Astrocyte of the cerebellum (primary cell): Measurements from ENCODE around the gene TAF1A.

Experiments used
- DNase-seq: peaks from one replicate; pipeline ENCODE4 v3.0.0-alpha.2; 2011; ENCODE audit warnings: low read depth
- H3K4me3 ChIP-seq: 2 replicates; pipeline ENCODE4 v1.5.1; 2011; ENCODE audit warnings: mild to moderate bottlenecking, low read depth, low read length, moderate library complexity
- CTCF ChIP-seq: IDR thresholded peaks from 2 replicates; pipeline ENCODE4 v1.5.1; 2012; ENCODE audit warnings: low read length, low read depth, moderate library complexity, mild to moderate bottlenecking; ENCODE audit errors: missing control alignments
- in situ Hi-C: cut with HindIII; loops from 2 replicates; pipeline ENCODE4 v1.10.0; 2017; ENCODE audit warnings: low sequenced_read_pairs

The TAF1A gene

DNA sequence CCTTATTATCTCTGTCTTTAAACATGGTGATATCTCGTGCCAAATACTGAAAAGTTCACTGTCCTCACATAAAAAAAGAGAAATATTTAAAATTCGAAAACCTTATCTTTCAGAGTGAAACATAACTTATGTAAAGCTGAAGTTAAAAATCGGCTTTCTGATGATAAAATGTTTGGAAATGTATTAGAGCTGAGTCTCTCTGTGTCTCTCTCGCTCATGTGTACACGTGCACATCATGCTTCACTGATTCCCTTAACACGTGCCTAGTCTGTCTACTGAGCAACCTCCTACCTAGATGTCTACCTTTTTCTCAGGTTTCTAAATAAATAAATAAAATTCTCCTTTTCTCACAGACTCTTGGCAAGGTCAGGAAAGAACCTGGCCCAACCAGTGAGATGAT lies 58.9 kb downstream of the TAF1A start:
- DNase-seq: no peak
- no peak overlapping the region for H3K4me3 ChIP-seq
- no peak for TF ChIP-seq CTCF
- in situ Hi-C loops: no loop called here

GRCh38 chr1:222529916-222530315 lies 59.8 kb downstream of the TAF1A start:
- no peak for DNase-seq
- no peak for TF ChIP-seq CTCF
- no peak overlapping the region for H3K4me3 ChIP-seq
- in situ Hi-C loops: no loop called here

DNA sequence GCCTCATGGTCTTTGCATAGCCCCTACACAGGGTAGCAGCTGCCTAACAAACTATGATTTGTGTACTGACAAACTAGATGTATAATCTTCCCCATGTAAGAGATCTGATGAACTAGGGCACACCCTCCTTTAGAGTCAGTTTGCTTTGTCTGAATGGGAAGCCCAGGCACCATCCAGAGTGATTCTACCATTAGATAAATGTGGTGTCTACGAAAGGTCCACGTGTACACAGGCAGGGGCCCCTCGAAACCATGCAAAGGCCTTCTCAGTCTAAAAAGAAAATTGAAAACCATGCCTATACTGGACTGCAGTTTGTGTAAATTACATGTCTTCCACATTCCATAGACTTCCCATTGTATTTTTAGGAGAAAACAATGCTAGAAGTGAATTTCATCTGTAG lies 60.6 kb downstream of the TAF1A start:
- no peak for TF ChIP-seq CTCF
- in situ Hi-C loops: no loop called here
- no peak for DNase-seq
- H3K4me3 ChIP-seq: no peak overlapping the region

- H3K4me3 ChIP-seq: no peak overlapping the region
- TF ChIP-seq CTCF: no peak
- no peak for DNase-seq
- in situ Hi-C loops: no loop called here
Observed at GRCh38 chr1:222525951-222526350, 63.8 kb downstream of the TAF1A start.

GRCh38 chr1:222523852-222524251 lies 65.9 kb downstream of the TAF1A start:
- in situ Hi-C loops: no loop called here
- DNase-seq: no peak
- no peak for TF ChIP-seq CTCF
- H3K4me3 ChIP-seq: no peak overlapping the region

GRCh38 chr1:222522105-222522915 lies 67.4 kb downstream of the TAF1A start:
- TF ChIP-seq CTCF: no peak
- in situ Hi-C loops: no loop called here
- no peak for DNase-seq
- H3K4me3 ChIP-seq: no peak overlapping the region
